Thyroid gland (tissue), 4 donors: ENCODE data around the gene NRK. TPM values are rescaled to one million over a fixed set of nuclear protein-coding genes. Genes with fewer than 3 reads are reported as not detected.
"Not testable (repeated sequence)": the region's sequence is repeated elsewhere in the genome, so short reads cannot be mapped to it uniquely, and the experiment has no call there.

Source experiments
- DNase-seq, 2 donors: peaks; one replicate each; pipeline ENCODE4 v3.0.0-alpha.2; 2019
- H3K27ac ChIP-seq, 3 donors: fragments of 200-600 bp; sonication (generic); 1 replicate in 2 of 3; 2 replicates in 1 of 3; pipeline ENCODE4 v1.5.1; 2016 to 2019; ENCODE audit warnings: mild to moderate bottlenecking in 1 of 3, moderate library complexity in 1 of 3
- H3K27me3 ChIP-seq: fragments of 200-600 bp; sonication (generic); one replicate; pipeline ENCODE4 v1.5.1; 2019
- H3K36me3 ChIP-seq, 2 donors: fragments of 200-600 bp; sonication (generic); one replicate each; pipeline ENCODE4 v1.5.1; 2016 to 2019
- H3K4me1 ChIP-seq, 2 donors: fragments of 200-600 bp; sonication (generic); one replicate each; pipeline ENCODE4 v1.5.1; 2017 to 2019
- H3K4me3 ChIP-seq, 3 donors: fragments of 200-600 bp; sonication (generic); replicated peaks in 1 of 3; 1 replicate in 2 of 3; 2 replicates in 1 of 3; pipeline ENCODE4 v1.5.1; 2016; ENCODE audit warnings: mild to moderate bottlenecking in 1 of 3
- H3K9me3 ChIP-seq: fragments of 200-600 bp; sonication (generic); one replicate; pipeline ENCODE4 v1.5.1; 2017
- POLR2A ChIP-seq, 2 donors: fragments of 450-650 bp; IDR thresholded peaks; one replicate each; pipeline ENCODE4 v1.6.1; 2017; ENCODE audit warnings: antibody characterized with exemption in 2 of 2, mild to moderate bottlenecking in 2 of 2, moderate library complexity in 1 of 2
- WGBS, 2 donors: methylation state at CpG; one replicate each; pipeline ENCODE4 v1.1.5; 2017; 5-methylcytosine and 5-hydroxymethylcytosine counted together
- intact Hi-C: fragments of 100-400 bp; cut with DNase I; formaldehyde crosslinking; loops from one replicate; pipeline ENCODE4 v1.15.1; 2023
- total RNA-seq, 4 donors: library from RNA; depleted of rRNA; stranded (reverse); fragments of >200 nt; gene quantifications; one replicate each; pipeline ENCODE4 v1.2.3, GENCODE V29; 2016
- TF ChIP-seq, protein P1 (sequence below), 6 experiments: fragments of 200-600 bp in 3 of 6; fragments of 450-650 bp in 3 of 6; sonication (generic) in 3 of 6; IDR thresholded peaks; one replicate each; pipeline ENCODE4 v1.5.1; 2016 to 2019; ENCODE audit warnings: antibody characterized with exemption in 6 of 6, mild to moderate bottlenecking in 2 of 6, inconsistent platforms in 1 of 6, moderate library complexity in 1 of 6

Gene NRK
- total RNA-seq, 4 donors from 2014 or later = 0.67 to 1.9 (median 1.4) TPM

DNA sequence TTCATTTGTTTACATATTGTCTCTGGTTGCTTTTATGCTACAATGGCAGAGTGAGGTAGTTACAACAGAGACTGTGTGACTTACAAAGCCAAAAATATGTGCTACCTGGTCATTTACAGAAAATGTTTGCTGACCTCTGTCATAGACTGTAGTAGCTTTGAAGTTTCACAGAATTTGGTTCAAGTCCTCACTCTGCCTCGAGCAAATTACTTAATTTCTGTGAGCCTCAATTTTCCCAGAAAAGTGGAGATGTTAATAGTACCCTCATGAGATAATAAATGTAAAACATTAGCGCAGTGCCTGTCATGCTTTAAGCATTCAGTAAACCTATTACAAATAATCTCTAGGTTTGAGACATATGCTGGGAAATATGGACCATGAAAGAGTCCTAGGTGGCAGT, 18.4 kb upstream of the NRK start:
- no peaks in the 10 kb centered on the region for H3K9me3 ChIP-seq
- 80 to 89% methylated on average over 2 of the region's 2 CpGs for WGBS, 2 donors
- intact Hi-C loops = no loop called here

DNA sequence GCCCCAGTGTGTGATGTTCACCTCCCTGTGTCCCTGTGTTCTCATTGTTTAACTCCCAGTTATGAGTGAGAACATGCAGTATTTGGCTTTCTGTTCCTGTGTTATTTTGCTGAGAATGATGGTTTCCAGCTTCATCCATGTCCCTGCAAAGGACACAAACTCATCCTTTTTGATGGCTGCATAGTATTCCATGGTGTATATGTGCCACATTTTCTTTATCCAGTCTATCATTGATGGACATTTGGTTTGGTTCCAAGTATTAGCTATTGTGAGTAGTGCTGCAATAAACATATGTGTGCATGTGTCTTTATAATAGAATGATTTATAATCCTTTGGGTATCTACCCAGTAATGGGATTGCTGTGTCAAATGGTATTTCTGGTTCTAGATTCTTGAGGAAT, 16.7 kb upstream of the NRK start:
- H3K4me1 ChIP-seq, H3K27me3 ChIP-seq, H3K36me3 ChIP-seq, intact Hi-C loops, DNase-seq, H3K27ac ChIP-seq, H3K9me3 ChIP-seq, H3K4me3 ChIP-seq: not testable (repeated sequence)

More for the DNA sequence above, 18.4 kb upstream of the NRK start:
- Histone ChIP-seq H3K27ac (no peak overlapping the region), H3K4me3 (no peak overlapping the region), H3K4me1 (no peaks in the 10 kb centered on the region), H3K36me3 (no peaks in the 10 kb centered on the region), H3K27me3 (no peaks in the 10 kb centered on the region)
- DNase-seq = no peak
- no peak for TF ChIP-seq POLR2A (IDR thresholded peaks at IDR 0.05)
- TF ChIP-seq, protein P1, sequence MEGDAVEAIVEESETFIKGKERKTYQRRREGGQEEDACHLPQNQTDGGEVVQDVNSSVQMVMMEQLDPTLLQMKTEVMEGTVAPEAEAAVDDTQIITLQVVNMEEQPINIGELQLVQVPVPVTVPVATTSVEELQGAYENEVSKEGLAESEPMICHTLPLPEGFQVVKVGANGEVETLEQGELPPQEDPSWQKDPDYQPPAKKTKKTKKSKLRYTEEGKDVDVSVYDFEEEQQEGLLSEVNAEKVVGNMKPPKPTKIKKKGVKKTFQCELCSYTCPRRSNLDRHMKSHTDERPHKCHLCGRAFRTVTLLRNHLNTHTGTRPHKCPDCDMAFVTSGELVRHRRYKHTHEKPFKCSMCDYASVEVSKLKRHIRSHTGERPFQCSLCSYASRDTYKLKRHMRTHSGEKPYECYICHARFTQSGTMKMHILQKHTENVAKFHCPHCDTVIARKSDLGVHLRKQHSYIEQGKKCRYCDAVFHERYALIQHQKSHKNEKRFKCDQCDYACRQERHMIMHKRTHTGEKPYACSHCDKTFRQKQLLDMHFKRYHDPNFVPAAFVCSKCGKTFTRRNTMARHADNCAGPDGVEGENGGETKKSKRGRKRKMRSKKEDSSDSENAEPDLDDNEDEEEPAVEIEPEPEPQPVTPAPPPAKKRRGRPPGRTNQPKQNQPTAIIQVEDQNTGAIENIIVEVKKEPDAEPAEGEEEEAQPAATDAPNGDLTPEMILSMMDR (IDR thresholded peaks at IDR 0.05) = no peak

DNA sequence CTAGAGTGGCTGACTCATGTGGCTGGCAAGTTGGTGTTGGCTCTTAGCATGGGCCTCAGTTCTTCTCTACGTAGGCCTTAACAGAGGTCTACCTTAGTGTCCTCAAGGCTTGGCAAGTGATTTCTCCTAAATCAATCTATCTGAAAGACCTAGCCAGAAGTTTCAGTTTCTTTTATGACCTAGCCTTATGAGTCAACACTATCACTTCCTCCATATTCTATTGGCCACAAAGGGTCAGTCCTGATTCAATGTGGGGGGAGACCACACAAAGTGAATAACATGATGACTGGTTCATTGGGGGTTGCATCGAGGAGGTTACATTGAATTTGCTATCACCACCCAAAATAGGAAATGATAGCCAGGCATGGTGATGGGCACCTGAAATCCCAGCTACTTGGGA, 5.8 kb upstream of the NRK start:
- WGBS, 2 donors = 74 to 87% methylated on average over 2 of the region's 2 CpGs
- H3K4me1 ChIP-seq = no peaks in the 10 kb centered on the region
- intact Hi-C loops = no loop called here
- no peaks in the 10 kb centered on the region for H3K36me3 ChIP-seq
- no peaks in the 10 kb centered on the region for H3K9me3 ChIP-seq
- H3K4me3 ChIP-seq = no peak overlapping the region
- TF ChIP-seq POLR2A (IDR thresholded peaks at IDR 0.05) = no peak
- TF ChIP-seq, protein P1 (IDR thresholded peaks at IDR 0.05) = no peak
- no peak for DNase-seq
- no peak overlapping the region for H3K27ac ChIP-seq
- H3K27me3 ChIP-seq = peaks cover 9% of the 10 kb centered on the region

DNA sequence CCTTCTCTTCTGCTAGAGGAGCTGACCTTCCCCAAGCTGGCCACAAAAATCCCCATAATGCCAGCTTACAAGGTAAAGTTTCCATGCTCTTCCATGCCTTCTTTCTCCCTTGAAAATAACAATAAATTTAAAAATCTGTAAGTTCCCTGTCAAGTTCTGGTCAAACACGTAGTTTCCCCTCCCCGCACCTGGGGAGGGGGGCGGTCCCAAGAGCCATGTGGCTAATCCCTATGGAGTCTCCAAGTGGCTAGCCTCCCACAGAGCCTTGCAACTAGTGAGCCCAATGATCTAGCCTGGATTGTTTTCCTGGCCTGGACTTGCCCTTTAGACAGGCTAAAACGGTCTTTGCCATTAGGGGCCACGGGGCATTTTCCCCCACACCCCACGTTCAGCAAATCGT, 2.1 kb upstream of the NRK start:
- H3K4me1 ChIP-seq = no peaks in the 10 kb centered on the region
- no peak for DNase-seq
- TF ChIP-seq POLR2A (IDR thresholded peaks at IDR 0.05) = no peak
- TF ChIP-seq, protein P1 (IDR thresholded peaks at IDR 0.05) = no peak
- no peak overlapping the region for H3K4me3 ChIP-seq
- H3K36me3 ChIP-seq = no peaks in the 10 kb centered on the region
- intact Hi-C loops = no loop called here
- H3K27me3 ChIP-seq = peaks cover 6% of the 10 kb centered on the region
- H3K27ac ChIP-seq = no peak overlapping the region
- H3K9me3 ChIP-seq = no peaks in the 10 kb centered on the region
- 59 to 67% methylated on average over 6 to 7 of the region's 7 CpGs for WGBS, 2 donors

DNA sequence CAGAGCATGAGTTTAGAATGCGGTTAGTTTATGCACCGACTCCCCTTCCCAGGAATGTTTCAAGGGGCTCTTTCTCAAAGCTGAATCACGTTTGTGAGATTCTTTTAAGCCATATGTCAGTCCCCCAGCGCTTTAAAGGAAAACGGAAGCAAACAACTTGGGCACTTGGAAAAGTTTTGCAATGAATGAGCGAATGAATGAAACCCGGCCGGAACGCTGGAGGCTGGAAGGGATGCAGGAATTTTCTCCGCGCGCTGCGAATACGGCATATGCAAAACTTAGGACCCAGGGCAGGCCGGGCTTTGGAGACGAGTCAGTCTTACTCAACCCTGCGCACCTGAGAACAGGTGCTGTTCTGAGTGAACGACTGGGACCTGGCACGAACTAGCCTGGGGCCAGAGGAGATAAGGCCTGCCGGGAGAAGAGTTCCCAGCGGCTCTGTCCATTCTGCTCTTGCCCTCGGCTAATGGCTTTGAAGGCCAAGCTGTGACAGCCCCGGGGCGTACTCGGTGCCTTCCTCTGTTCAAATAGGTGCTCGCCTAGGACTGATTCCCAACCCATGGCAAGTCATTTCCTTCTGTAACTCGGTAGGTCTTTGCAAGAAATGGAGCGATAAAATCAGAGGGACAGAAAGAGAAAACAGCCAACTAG, 743 bp upstream of the NRK start:
- DNase-seq = peak; percentile 26 to 28
- Histone ChIP-seq H3K4me3 (peak overlapping the region in 1 of 3 donors; percentile 17), H3K27me3 (peaks cover 6% of the 10 kb centered on the region), H3K4me1 (no peaks in the 10 kb centered on the region), H3K36me3 (no peaks in the 10 kb centered on the region), H3K9me3 (no peaks in the 10 kb centered on the region), H3K27ac (no peak overlapping the region)
- no peak for TF ChIP-seq POLR2A (IDR thresholded peaks at IDR 0.05)
- TF ChIP-seq, protein P1 (IDR thresholded peaks at IDR 0.05) = no peak
- 5% methylated on average over 16 to 18 of the region's 28 CpGs for WGBS, 2 donors
- intact Hi-C loops = no loop called here
